GM12865 (cell line): ENCODE results near the gene CCDC9B.

ENCODE experiments used
- DNase-seq: peaks from one replicate; pipeline ENCODE4 v3.0.0; 2010; ENCODE audit warnings: low read depth
- H3K4me3 ChIP-seq: 2 replicates; pipeline ENCODE4 v1.5.1; 2011; ENCODE audit warnings: mild to moderate bottlenecking, low read depth, low read length, control low read depth
- CTCF ChIP-seq: IDR thresholded peaks from 2 replicates; pipeline ENCODE4 v1.5.1; 2011; ENCODE audit warnings: low read length, control low read depth, low read depth, inconsistent platforms; ENCODE audit not compliant: insufficient read depth; ENCODE audit errors: missing control alignments

The CCDC9B gene

GRCh38 chr15:40320931-40321371 lies 19.8 kb downstream of the CCDC9B start:
- DNase-seq, result peak; percentile 74
- TF ChIP-seq CTCF, result peak; percentile 87
- no peak overlapping the region for H3K4me3 ChIP-seq

- no peak overlapping the region for H3K4me3 ChIP-seq
- no peak for TF ChIP-seq CTCF
- no peak for DNase-seq
These were observed 20.3 kb downstream of the CCDC9B start for GRCh38 chr15:40320409-40320808.

DNA sequence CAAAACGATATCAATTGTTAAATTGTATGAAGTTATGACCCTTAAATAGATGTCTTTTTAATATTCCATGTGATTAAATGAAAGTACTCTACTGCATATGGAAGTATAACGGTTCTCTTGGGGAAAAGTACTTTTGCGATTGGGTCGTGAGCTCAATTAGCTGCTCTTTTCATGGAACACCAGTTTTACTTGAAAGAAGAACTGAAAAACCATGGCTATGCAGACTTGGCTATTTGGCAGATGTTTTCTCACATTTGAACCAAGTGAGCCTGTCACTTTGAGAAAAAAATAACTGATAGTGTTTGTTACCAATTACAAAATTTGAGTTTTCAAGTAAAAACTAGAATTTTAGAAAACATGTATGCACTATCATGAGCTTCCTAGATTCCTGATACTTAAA lies 23.2 kb downstream of the CCDC9B start:
- TF ChIP-seq CTCF, result no peak
- DNase-seq, result no peak
- H3K4me3 ChIP-seq, result no peak overlapping the region

GRCh38 chr15:40316931-40317330 lies 23.8 kb downstream of the CCDC9B start:
- TF ChIP-seq CTCF, result no peak
- no peak for DNase-seq
- H3K4me3 ChIP-seq, result no peak overlapping the region

DNA sequence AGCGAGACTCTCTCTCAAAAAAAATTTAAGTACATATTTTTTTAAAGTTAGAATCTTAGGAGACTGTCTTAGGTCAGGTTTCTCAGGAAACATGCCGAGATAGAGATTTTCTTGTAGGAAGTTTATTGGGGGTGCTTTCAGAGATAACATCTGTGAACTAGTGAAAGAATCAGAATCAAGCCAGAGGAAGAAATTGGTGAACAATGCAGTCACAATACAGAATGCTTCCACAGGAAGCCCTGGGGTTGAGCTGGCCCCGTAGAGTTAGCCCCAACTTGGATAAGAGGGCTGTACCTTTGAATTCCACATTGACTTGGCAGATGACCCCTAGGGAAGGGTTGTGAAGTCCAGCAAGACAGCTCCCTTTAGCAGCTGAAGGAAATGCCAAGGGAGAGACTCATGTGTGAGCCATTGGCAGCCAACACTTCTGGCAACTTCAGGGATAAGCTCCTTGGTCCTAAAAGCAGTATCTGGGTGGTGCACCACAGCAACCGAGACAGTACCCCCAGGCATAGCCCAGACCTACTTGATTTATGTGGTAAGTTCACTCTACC lies 25.9 kb downstream of the CCDC9B start:
- TF ChIP-seq CTCF, result no peak
- no peak for DNase-seq

DNA sequence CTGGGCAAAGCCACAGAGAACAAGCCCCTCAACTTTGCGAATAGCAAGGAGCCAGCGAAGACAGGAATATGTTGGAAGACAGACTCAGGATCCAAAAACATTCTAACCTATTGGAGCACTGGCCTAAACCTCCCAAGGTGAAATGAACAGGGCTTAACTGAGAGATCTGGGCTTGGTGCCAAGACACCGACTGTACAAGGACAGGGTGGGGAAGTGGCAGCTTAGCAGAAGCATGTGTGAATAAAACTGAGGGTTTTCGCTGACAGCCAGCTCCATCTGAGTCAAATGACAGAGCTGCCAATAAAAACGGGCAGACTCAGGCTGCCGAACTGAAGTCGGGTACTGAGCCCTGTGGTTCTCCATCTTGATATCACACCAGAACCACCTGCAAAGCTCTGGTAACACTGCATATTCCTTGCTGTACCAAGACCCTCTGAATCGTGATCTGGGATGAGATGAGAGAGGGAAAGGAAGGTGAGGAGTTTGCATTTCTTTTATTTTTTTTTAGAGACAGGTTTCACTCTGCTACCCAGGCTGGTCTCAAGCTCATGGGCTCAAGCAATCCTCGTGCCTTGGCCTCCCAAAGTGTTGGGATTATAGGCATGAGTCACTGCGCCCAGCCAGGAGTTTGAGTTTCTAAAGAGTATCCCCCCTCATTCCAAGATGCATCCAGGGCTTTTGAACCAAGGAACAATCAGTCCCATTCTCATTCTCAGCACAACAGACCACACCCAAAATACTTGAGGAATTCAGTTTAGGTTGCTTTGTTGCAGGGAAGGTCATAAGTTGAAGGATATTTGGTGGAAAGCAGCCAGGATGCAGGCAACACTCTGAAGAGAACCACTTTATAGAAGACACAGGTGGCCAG lies 27.0 kb downstream of the CCDC9B start:
- H3K4me3 ChIP-seq, result no peak overlapping the region
- no peak for TF ChIP-seq CTCF
- DNase-seq, result peak; percentile 39

More for the DNA sequence above, 25.9 kb downstream of the CCDC9B start:
- no peak overlapping the region for H3K4me3 ChIP-seq
